ENCODE data around the gene MACROH2A2.

MACROH2A2 gene

GRCh38 chr10:70126700-70127395, 74.2 kb downstream of the MACROH2A2 start:
- DNase-seq = no peak

GRCh38 chr10:70130878-70131559, 78.4 kb downstream of the MACROH2A2 start:
- DNase-seq = no peak

GRCh38 chr10:70131560-70131937, 78.9 kb downstream of the MACROH2A2 start:
- DNase-seq = no peak

- DNase-seq = peak; percentile 79
Measured at GRCh38 chr10:70132098-70133029, 79.7 kb downstream of the MACROH2A2 start, which contains the start of gene AIFM2. Gene AIFM2, minus strand, starts transcription at chr10:70132825. Its CDS starts 8,741 bp downstream, at chr10:70124084.

- DNase-seq = no peak
Measured at GRCh38 chr10:70135046-70135445, 82.4 kb downstream of the MACROH2A2 start.

GRCh38 chr10:70135684-70136083, 83.0 kb downstream of the MACROH2A2 start:
- no peak for DNase-seq

- no peak for DNase-seq
Measured at GRCh38 chr10:70137135-70137534, 84.5 kb downstream of the MACROH2A2 start.

GRCh38 chr10:70137927-70138883, 85.6 kb downstream of the MACROH2A2 start:
- no peak for DNase-seq

GRCh38 chr10:70139151-70139996, 86.7 kb downstream of the MACROH2A2 start:
- no peak for DNase-seq

- DNase-seq = no peak
Measured at GRCh38 chr10:70139997-70140250, 87.3 kb downstream of the MACROH2A2 start.

- DNase-seq = no peak
Measured at GRCh38 chr10:70140297-70140696, 87.7 kb downstream of the MACROH2A2 start.

GRCh38 chr10:70142555-70142954, 89.9 kb downstream of the MACROH2A2 start:
- DNase-seq = no peak

GRCh38 chr10:70144372-70145110, 91.9 kb downstream of the MACROH2A2 start:
- DNase-seq = no peak

- no peak for DNase-seq
Measured at GRCh38 chr10:70145166-70145665, 92.6 kb downstream of the MACROH2A2 start.

GRCh38 chr10:70145666-70146488, 93.2 kb downstream of the MACROH2A2 start:
- peak; percentile 97 for DNase-seq

GRCh38 chr10:70146489-70147258, 94.0 kb downstream of the MACROH2A2 start, which contains the start of gene TYSND1:
Gene TYSND1, minus strand, starts transcription at chr10:70146700. Its CDS starts 114 bp downstream, at chr10:70146586.
- peak; percentile 96 for DNase-seq

- DNase-seq = peak; percentile 28
Measured at GRCh38 chr10:70147259-70147625, 94.6 kb downstream of the MACROH2A2 start.

GRCh38 chr10:70148516-70148915, 95.9 kb downstream of the MACROH2A2 start:
- no peak for DNase-seq

Measured in right kidney (tissue), 1 donor.